Tibial artery (tissue), 4 donors: ENCODE measurements around the gene TMED5.

Source experiments
- DNase-seq, 2 donors: peaks; one replicate each; pipeline ENCODE4 v3.0.0-alpha.2; 2019
- H3K27ac ChIP-seq, 2 donors: fragments of 200-600 bp; sonication (generic) in 1 of 2; 1 replicate in 1 of 2; 2 replicates in 1 of 2; pipeline ENCODE4 v1.5.1; 2018 to 2019; ENCODE audit warnings: mild to moderate bottlenecking in 1 of 2
- H3K27me3 ChIP-seq, 2 donors: fragments of 200-600 bp; sonication (generic) in 1 of 2; one replicate each; pipeline versions ENCODE4 v1.5.1 to v1.6.0; 2016 to 2019
- H3K36me3 ChIP-seq, 3 donors: fragments of 200-600 bp; sonication (generic) in 2 of 3; one replicate each; pipeline ENCODE4 v1.5.1; 2016 to 2019; ENCODE audit warnings: mild to moderate bottlenecking in 2 of 3
- H3K4me1 ChIP-seq, 4 donors: fragments of 200-600 bp; sonication (generic) in 2 of 4; 1 replicate in 3 of 4; 2 replicates in 1 of 4; pipeline ENCODE4 v1.5.1; 2016 to 2019
- H3K4me3 ChIP-seq, 2 donors: fragments of 200-600 bp; sonication (generic) in 1 of 2; 1 replicate in 1 of 2; 2 replicates in 1 of 2; pipeline ENCODE4 v1.5.1; 2018 to 2019; ENCODE audit warnings: mild to moderate bottlenecking in 2 of 2
- H3K9me3 ChIP-seq, 3 donors: fragments of 200-600 bp; sonication (generic) in 1 of 3; one replicate each; pipeline ENCODE4 v1.5.1; 2016 to 2019
- CTCF ChIP-seq, 2 experiments: fragments of 200-600 bp in 1 of 2; fragments of 450-650 bp in 1 of 2; IDR thresholded peaks; one replicate each; pipeline ENCODE4 v1.5.1; 2017 to 2019; ENCODE audit warnings: antibody characterized with exemption in 2 of 2, mild to moderate bottlenecking in 1 of 2, moderate library complexity in 1 of 2
- intact Hi-C: fragments of 100-400 bp; cut with DNase I; formaldehyde crosslinking; loops from one replicate; pipeline ENCODE4 v1.15.0; 2023; ENCODE audit warnings: low total_unique reads

The TMED5 gene

GRCh38 chr1:93155335-93155734, 24.9 kb downstream of the TMED5 start:
- intact Hi-C loops, result no loop called here
- H3K27me3 ChIP-seq, result no peaks in the 10 kb centered on the region
- TF ChIP-seq CTCF (IDR thresholded peaks at IDR 0.05), result no peak
- H3K9me3 ChIP-seq, result no peaks in the 10 kb centered on the region
- H3K4me3 ChIP-seq, result no peak overlapping the region
- DNase-seq, result no peak
- peaks cover 52 to 74% (median 55%) of the 10 kb centered on the region in 3 donors for H3K36me3 ChIP-seq
- H3K27ac ChIP-seq, result no peak overlapping the region
- no peaks in the 10 kb centered on the region for H3K4me1 ChIP-seq

- Histone ChIP-seq H3K4me3 (no peak overlapping the region), H3K4me1 (no peaks in the 10 kb centered on the region), H3K9me3 (no peaks in the 10 kb centered on the region), H3K27me3 (no peaks in the 10 kb centered on the region), H3K36me3 (peaks cover 51 to 73% (median 55%) of the 10 kb centered on the region in 3 donors), H3K27ac (no peak overlapping the region)
- no peak for TF ChIP-seq CTCF (IDR thresholded peaks at IDR 0.05)
- intact Hi-C loops, result no loop called here
- no peak for DNase-seq
Measured at GRCh38 chr1:93154898-93155297, 25.3 kb downstream of the TMED5 start.

GRCh38 chr1:93152835-93153234, 27.4 kb downstream of the TMED5 start:
- Histone ChIP-seq H3K4me3 (no peak overlapping the region), H3K27ac (no peak overlapping the region), H3K27me3 (no peaks in the 10 kb centered on the region), H3K9me3 (no peaks in the 10 kb centered on the region), H3K4me1 (peaks cover 0 to 7% (median 0%) of the 10 kb centered on the region in 4 donors), H3K36me3 (peaks cover 34 to 60% (median 50%) of the 10 kb centered on the region in 3 donors)
- no peak for DNase-seq
- no peak for TF ChIP-seq CTCF (IDR thresholded peaks at IDR 0.05)
- intact Hi-C loops, result no loop called here

GRCh38 chr1:93151474-93151873, 28.7 kb downstream of the TMED5 start:
- H3K9me3 ChIP-seq, result no peaks in the 10 kb centered on the region
- no peaks in the 10 kb centered on the region for H3K27me3 ChIP-seq
- no peak overlapping the region for H3K27ac ChIP-seq
- no peak for DNase-seq
- TF ChIP-seq CTCF (IDR thresholded peaks at IDR 0.05), result no peak
- no peak overlapping the region for H3K4me3 ChIP-seq
- peaks cover 0 to 10% (median 0%) of the 10 kb centered on the region in 4 donors for H3K4me1 ChIP-seq
- intact Hi-C loops, result no loop called here
- H3K36me3 ChIP-seq, result peaks cover 23 to 48% (median 39%) of the 10 kb centered on the region in 3 donors

GRCh38 chr1:93150729-93151128, 29.5 kb downstream of the TMED5 start:
- TF ChIP-seq CTCF (IDR thresholded peaks at IDR 0.05), result no peak
- H3K4me1 ChIP-seq, result peaks cover 0 to 10% (median 0%) of the 10 kb centered on the region in 4 donors
- no peaks in the 10 kb centered on the region for H3K27me3 ChIP-seq
- intact Hi-C loops, result no loop called here
- no peak overlapping the region for H3K27ac ChIP-seq
- H3K4me3 ChIP-seq, result no peak overlapping the region
- H3K36me3 ChIP-seq, result peaks cover 15 to 40% (median 34%) of the 10 kb centered on the region in 3 donors
- DNase-seq, result no peak
- H3K9me3 ChIP-seq, result no peaks in the 10 kb centered on the region

GRCh38 chr1:93148001-93148400, 32.2 kb downstream of the TMED5 start:
- no peak overlapping the region for H3K27ac ChIP-seq
- no peaks in the 10 kb centered on the region for H3K27me3 ChIP-seq
- TF ChIP-seq CTCF (IDR thresholded peaks at IDR 0.05), result no peak
- intact Hi-C loops, result no loop called here
- DNase-seq, result no peak
- peaks cover 0 to 24% (median 10%) of the 10 kb centered on the region in 3 donors for H3K36me3 ChIP-seq
- peaks cover 0 to 14% (median 0%) of the 10 kb centered on the region in 4 donors for H3K4me1 ChIP-seq
- no peaks in the 10 kb centered on the region for H3K9me3 ChIP-seq
- H3K4me3 ChIP-seq, result no peak overlapping the region
